ENCODE measurements around the gene CDC16. TPM values are rescaled to one million over a fixed set of nuclear protein-coding genes. Genes with fewer than 3 reads are reported as not detected.
A peak's percentile ranks its signal among the peaks of the same experiment; 100 is the strongest.

Gene CDC16
- total RNA-seq, 6 experiments from 2014 or later = 73.0 to 90.1 (median 82.3) TPM

DNA sequence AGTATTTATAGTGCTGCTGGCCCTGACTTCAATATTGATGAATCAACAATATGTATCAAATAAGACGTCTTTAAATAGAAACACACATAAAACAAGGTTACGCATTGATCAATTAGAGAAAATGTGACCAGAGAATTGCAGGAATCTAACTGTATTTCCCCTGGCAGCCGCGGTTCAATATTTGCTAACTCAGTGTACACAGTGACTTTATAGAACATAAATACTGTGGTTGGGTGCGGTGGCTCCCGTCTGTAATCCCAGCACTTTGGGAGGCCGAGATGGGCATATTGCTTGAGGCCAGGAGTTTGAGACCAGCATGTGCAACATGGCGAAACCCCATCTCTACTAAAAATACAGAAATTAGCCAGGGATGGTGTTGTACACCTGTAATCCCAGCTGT, 23.9 kb downstream of the CDC16 start:
- no peak for DNase-seq
- H3K9me3 Mint-ChIP-seq = no peaks in the 10 kb centered on the region
- 0 out of 2 replicates have a peak overlapping the region, but pooled peaks have one; percentile 4 for H3K27ac Mint-ChIP-seq
- peaks cover 75% of the 10 kb centered on the region for H3K36me3 Mint-ChIP-seq (ENCODE audit: low read depth)
- no peak overlapping the region for H3K4me3 Mint-ChIP-seq
- H3K27me3 Mint-ChIP-seq (ENCODE audit: insufficient read depth) = no peaks in the 10 kb centered on the region
- peaks cover 23% of the 10 kb centered on the region for H3K4me1 Mint-ChIP-seq (ENCODE audit: low read depth)
- TF ChIP-seq, protein P1, sequence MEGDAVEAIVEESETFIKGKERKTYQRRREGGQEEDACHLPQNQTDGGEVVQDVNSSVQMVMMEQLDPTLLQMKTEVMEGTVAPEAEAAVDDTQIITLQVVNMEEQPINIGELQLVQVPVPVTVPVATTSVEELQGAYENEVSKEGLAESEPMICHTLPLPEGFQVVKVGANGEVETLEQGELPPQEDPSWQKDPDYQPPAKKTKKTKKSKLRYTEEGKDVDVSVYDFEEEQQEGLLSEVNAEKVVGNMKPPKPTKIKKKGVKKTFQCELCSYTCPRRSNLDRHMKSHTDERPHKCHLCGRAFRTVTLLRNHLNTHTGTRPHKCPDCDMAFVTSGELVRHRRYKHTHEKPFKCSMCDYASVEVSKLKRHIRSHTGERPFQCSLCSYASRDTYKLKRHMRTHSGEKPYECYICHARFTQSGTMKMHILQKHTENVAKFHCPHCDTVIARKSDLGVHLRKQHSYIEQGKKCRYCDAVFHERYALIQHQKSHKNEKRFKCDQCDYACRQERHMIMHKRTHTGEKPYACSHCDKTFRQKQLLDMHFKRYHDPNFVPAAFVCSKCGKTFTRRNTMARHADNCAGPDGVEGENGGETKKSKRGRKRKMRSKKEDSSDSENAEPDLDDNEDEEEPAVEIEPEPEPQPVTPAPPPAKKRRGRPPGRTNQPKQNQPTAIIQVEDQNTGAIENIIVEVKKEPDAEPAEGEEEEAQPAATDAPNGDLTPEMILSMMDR (IDR thresholded peaks at IDR 0.05) = no peak

DNA sequence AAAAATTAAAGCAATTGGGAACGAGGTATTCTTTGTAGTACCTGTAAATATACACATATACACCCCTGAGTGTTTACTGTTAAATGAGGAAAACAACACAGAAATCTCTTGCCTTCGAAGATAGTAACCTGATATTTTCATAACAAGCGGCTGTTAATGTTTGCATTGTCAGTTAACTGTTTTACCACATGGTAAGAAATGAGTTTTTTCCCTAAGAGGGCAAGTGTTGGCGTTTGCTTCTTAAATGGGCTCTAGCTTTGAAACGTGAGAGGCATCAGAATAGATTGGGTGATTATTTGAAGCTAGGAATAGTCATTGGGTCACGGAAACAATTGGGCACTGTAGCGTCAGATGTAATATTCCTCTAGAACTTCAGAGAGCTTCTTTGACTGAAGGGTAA, 24.7 kb downstream of the CDC16 start:
- H3K27ac Mint-ChIP-seq = no peak overlapping the region
- no peak overlapping the region for H3K4me3 Mint-ChIP-seq
- DNase-seq = no peak
- H3K9me3 Mint-ChIP-seq = no peaks in the 10 kb centered on the region
- H3K27me3 Mint-ChIP-seq (ENCODE audit: insufficient read depth) = no peaks in the 10 kb centered on the region
- peaks cover 73% of the 10 kb centered on the region for H3K36me3 Mint-ChIP-seq (ENCODE audit: low read depth)
- TF ChIP-seq, protein P1 (IDR thresholded peaks at IDR 0.05) = no peak
- peaks cover 31% of the 10 kb centered on the region for H3K4me1 Mint-ChIP-seq (ENCODE audit: low read depth)

DNA sequence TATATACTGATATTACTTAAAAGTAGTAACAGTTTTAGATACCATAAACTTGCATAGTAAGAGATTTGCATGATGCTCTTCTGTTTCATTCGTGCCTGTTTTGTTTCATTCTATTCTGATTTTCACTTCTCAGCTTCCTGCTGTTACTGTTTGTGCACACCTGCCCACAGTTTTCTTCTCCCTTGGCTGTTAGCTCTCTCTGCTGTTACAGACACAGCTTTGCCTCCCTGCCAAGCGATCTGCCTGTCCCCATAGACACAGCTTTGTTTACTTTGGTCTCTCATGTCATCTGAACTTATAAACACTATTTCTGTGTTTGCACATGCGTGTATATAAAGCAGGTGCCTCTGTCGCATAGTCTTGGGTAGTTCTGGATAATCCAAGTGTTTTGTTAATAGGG, 25.3 kb downstream of the CDC16 start:
- Mint-ChIP-seq H3K4me3 (no peak overlapping the region), H3K27me3 (ENCODE audit: insufficient read depth) (no peaks in the 10 kb centered on the region), H3K4me1 (ENCODE audit: low read depth) (peaks cover 37% of the 10 kb centered on the region), H3K9me3 (no peaks in the 10 kb centered on the region), H3K36me3 (ENCODE audit: low read depth) (peaks cover 71% of the 10 kb centered on the region), H3K27ac (no peak overlapping the region)
- TF ChIP-seq, protein P1 (IDR thresholded peaks at IDR 0.05) = no peak
- DNase-seq = no peak

DNA sequence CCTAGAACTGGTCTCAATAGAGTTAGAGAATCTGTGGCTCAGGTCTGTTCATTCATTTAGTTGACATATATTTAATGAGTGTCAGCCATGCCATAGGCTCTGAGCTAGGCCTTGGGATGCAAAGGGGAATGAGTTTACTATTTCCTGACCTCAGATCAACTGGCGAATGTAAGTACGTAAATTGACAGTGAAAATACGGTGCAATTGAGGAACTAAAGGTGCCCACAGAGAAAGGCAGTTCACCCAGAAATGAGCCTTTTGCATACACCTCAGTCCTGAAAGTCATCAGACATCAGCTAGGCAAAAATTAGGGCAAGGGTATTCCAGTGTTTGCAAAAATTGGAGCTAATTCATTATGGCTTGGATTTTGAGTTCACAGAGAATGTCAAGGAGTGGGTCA, 26.1 kb downstream of the CDC16 start:
- H3K4me3 Mint-ChIP-seq = no peak overlapping the region
- H3K27ac Mint-ChIP-seq = peak overlapping the region; percentile 22

DNA sequence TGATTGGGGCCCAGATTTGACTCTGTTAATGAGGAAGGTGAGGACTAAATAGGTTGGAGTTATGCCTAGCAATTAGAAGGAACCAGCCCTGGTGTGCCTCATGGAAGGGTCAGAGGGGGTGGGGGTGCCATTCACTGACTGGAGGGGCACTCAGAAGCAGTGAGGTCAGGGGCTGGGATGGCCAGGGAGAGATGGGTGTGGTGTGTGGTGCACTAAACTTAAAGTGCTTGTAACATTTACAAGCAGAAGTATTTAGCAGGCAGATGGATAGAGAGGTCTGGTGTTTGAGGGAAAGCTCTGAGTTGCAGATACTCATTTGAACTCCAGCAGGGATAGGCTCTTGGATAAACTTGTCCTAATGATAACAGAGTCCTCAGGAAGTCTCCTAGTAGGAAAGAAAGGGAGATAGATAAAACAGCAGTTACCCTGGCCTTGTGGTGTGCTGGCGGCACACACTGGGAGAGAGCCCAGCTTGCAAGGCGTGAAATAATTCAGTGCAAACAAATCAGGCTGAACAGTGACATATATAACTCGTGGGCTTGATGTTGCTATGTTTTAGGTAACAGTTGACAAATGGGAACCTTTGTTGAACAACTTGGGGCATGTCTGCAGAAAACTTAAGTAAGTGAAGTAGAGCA, 26.8 kb downstream of the CDC16 start:
- Mint-ChIP-seq H3K9me3 (no peaks in the 10 kb centered on the region), H3K36me3 (ENCODE audit: low read depth) (peaks cover 73% of the 10 kb centered on the region), H3K27me3 (ENCODE audit: insufficient read depth) (no peaks in the 10 kb centered on the region), H3K27ac (peak overlapping the region; percentile 22), H3K4me1 (ENCODE audit: low read depth) (peaks cover 51% of the 10 kb centered on the region), H3K4me3 (no peak overlapping the region)
- DNase-seq = no peak
- TF ChIP-seq, protein P1 (IDR thresholded peaks at IDR 0.05) = no peak

More for the DNA sequence above, 26.1 kb downstream of the CDC16 start:
- peaks cover 46% of the 10 kb centered on the region for H3K4me1 Mint-ChIP-seq (ENCODE audit: low read depth)
- H3K9me3 Mint-ChIP-seq = no peaks in the 10 kb centered on the region
- TF ChIP-seq, protein P1 (IDR thresholded peaks at IDR 0.05) = no peak
- H3K27me3 Mint-ChIP-seq (ENCODE audit: insufficient read depth) = no peaks in the 10 kb centered on the region
- peaks cover 69% of the 10 kb centered on the region for H3K36me3 Mint-ChIP-seq (ENCODE audit: low read depth)
- DNase-seq = no peak

Measured in HFFc6 (cell line).